NAMALWA (cell line): Measurements from ENCODE around the gene IGSF1.
A peak's percentile ranks its signal among the peaks of the same experiment; 100 is the strongest.
"Not testable (repeated sequence)": the region's sequence is repeated elsewhere in the genome, so short reads cannot be mapped to it uniquely, and the experiment has no call there.

Experiments used
- DNase-seq: peaks from one replicate; pipeline ENCODE4 v3.0.0-alpha.2; 2015; ENCODE audit warnings: low spot score

The IGSF1 gene

DNA sequence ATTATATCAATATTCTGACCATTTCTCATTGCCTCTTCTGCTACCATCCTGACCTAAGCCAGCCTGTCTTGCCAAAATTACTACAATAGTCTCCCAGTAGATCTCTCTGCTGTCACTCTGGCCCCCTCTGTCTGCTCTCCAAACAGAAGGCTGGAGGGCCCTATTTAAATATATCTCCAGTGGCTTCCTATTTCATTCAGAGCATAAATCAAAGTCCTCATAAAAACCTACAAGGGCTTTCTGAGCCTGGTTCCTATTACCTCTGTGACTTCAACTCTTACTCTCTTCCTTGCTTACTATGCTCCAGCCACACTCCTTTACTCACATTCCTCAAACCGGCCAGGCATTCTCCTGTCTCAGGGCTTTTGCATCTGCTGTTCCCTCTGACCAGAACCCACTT is 19.0 kb downstream of the IGSF1 start:
- DNase-seq, result no peak

DNA sequence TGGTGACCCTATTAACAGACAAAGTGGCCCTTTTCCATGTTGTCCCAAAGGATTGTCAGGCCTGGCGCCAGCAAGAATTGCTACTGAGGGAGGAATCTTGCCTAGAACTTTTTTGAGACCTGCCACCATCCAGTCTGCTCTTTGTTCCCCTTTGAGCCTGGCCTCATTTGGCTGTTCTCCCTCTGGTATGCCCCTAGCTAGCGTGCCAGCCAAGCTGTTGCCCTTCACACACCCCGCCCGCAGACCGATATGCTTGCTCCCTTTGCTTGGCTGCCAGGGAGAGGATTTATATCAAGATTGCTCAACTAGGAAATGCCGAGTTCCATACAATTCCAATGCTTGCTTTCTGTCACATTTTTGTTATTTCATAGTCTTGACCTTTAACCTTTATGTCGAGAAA is 24.4 kb downstream of the IGSF1 start:
- DNase-seq, result no peak

DNA sequence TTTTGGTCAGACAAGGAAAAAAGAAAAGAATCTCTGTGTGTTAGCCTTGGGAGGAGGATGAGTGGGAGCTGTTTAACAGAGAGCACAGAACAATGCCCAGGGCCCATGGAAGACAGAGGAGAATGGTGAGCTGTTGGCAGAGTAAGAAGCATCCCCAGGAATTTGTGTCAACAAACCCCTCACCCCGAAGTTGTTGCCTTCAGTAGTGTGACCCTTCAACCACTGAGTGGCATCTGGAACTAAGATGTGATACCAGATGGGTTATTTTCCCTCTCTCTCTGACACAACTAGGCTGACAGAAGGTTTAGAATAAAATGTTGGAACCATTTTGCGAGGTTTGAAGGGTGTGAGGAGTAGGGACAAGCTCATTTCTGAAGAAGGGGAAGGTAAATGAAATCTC is 25.1 kb downstream of the IGSF1 start:
- no peak for DNase-seq

DNA sequence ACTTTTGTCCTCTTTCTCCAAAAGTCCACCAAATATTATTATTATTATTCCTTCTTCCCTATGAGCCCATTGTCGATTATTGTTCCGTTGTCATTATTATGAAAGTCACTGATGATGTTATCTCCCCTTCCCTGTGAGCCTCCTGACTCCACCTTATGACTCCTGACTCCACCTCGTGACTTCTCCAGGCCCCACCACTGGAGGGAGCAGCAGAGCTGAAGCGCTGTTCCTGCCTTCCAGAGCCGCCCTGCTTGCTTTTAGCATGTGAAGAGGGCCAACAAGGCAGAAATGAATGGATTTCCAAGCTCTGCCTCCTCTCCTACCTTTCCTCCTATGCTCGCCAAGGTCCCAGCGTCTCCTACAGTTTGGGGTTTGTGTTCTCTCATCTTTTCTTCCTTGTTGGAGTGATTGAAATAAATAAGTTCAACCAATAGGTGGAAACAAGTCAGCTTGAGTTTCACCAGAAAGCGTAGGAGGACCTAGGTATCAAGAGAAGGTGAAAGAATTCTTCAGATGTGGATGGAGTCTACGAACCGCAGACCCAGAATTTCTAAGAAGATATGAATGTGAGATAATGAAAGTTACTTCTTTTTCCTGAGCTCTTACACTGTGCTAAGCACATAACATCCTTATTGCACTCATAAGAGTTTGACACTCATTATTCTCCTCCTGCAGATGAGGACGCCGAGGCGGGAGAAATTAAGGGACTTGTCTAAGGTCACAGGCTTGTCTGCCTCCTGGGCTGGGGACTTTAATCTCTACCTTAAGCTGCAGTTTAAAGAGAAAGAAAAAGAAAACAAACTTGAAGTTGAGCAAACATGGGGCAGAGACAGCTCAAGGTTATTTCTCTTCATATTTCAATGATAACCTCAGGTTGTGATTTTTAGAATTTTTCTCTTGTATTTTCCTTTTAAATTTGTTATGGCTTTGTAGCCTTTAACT is 26.1 kb downstream of the IGSF1 start:
- peak; percentile 35 for DNase-seq

DNA sequence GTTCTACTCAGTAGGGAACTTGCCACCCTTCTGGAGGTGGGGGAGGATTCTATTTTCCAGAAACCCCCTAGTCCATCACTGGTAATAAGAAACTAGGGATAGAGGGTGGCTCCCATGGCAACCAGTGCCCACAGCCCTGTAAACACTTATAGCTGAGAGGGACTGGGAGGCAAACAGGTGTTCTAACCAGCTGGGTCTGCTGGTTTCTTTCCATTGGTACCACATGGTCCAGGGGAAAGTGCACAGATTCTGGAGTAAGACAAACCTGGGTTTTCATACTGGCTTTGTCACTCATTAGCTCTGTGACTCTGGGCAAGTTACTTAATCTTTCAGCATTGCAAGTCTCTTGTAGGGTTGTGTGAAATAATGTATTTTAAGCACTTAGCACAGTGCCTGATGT is 26.9 kb downstream of the IGSF1 start:
- DNase-seq, result no peak

DNA sequence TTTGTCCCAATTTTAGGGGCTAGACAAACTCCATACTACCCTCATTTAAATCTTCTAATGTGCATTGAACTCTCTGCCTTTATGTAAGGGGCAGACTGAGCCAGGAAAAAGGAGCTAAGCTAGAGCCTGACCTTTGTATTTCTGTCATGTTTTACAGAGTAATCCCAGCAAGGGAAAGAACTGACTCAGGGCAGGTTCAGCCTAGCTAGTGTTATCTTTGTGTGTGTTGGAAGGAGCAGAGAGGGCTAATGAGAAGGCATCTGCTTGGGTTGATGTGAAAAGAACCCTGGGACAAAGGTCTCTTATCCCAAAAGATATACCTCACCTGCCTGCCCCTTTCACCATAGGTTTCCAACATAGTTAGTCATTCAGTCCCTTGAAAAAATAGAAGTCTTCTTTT is 31.7 kb downstream of the IGSF1 start:
- no peak for DNase-seq

DNA sequence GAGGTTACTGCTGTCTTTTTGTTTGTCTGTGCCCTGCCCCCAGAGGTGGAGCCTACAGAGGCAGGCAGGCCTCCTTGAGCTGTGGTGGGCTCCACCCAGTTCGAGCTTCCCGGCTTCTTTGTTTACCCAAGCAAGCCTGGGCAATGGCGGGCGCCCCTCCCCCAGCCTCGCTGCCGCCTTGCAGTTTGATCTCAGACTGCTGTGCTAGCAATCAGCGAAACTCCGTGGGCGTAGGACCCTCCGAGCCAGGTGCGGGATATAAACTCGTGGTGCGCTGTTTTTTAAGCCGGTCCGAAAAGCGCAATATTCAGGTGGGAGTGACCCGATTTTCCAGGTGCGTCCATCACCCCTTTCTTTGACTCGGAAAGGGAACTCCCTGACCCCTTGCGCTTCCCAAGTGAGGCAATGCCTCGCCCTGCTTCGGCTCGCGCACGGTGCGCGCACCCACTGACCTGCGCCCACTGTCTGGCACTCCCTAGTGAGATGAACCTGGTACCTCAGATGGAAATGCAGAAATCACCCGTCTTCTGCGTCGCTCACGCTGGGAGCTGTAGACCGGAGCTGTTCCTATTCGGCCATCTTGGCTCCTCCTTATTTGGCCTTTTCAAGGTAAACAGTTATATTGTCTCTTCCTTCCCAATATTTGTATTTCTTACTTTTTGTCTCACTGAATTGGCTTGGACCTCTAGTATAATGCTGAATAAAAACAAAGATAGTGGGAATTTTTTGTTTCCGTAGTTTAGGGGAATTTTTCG is 37.9 kb downstream of the IGSF1 start:
- not testable (repeated sequence) for DNase-seq

DNA sequence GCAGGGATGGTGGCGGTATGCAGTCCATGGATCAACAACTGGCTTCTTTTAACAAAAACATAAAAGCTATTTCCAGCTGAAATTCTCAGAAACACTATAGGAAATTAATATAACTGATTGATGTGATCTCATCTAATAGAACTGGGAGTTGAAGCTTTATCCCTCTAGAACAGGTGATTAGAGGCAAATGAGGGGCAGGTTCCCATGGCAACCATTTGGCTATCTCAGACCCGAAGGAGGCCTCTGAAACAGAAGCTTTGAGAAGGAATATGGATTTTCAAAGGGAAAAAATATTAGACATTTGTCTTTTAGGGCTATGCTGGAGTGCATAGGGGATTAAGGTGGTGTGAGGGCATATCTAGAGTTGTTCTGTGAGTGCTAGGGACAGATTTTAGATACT is 50.0 kb downstream of the IGSF1 start:
- no peak for DNase-seq

DNA sequence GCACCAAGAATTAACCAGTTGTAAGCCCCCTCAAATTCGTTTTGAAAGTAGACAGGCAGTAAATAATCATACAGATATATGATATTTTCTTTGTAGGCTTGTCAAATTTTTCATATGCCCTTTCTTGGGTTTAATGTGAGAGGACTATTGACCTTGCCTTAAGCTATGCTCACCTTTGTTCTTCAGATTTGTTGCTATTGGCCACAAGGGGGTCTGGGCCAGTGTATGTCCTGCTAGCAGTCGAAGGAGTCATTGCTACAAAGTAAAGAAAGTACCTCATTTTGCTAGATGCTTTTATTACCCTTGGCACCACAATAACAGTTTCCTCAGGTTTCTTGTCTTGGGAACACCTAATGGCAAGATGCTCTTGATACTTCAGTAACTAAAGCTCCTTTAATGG is 51.7 kb downstream of the IGSF1 start:
- DNase-seq, result no peak

DNA sequence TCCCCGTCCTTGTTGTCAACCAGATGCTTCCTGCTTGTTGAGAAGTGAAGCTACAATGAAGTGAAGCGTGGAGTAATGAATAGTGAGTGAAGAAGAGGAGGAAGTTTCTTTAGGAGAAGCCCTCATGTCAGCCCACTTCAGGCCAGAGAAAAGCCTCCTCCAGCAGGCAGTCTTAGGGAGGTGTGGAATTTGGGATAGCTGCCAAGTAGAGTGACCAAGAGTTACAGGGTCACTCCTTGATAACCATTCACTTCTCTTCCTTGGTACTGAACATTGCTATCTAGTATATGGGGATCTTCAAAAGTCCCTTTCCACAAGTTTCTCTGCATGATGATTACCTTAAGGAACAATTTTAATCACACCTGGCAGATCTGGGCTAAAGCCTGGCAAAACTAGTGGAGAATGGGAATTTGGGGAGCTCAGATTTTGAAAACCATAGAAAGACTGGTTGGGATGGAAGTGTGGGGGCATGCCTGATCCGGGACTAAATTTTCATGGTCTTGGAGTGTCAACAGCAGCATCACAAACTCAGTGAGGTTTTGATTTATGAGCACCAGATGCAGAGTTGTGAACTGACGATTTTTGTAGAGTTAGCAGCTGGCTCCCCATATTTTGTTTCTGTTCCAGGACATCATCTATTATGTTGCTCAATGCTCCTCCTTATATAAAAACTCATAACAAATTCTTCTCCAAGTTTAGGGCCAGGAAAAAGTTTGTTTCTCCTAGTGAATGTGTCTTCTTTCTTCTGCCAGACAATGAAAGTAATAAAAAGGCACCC is 53.1 kb downstream of the IGSF1 start:
- DNase-seq, result no peak

DNA sequence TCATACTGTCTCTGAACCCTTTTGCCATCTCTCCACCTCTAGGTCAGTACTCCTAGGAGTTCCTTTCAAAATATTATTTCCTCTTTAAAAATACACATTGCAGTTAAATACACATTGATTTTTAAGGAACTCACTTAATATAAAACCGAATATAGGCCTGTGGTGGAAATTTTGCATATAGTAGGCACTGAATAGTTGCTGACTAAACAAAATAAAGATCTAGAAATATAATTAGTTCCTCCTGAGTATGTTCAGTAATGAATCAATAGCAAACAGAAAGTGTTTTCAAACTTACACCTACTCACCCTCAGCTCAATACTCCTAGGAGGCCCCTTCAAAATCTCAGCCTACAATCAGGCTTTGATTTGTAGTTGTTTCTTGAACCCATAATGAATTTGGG is 61.5 kb downstream of the IGSF1 start:
- DNase-seq, result no peak

DNA sequence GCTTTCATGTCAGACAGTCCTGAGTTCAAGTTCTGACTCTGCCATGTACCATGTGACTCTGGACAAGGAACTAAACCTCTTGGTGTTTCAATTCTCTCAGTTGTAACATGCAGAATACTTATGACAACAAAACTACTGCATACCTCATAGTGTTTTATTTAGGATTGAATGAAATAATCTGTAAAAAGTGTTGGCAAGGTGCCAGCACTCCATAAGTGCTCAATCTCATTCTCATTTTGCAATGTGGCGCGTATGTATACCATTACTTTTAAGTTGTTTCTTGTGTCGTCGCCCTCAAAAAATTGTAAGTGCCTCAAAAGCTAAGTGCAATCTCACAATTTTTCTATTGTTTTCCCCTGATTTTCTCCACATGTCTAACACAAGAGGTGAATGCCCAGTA is 62.5 kb downstream of the IGSF1 start:
- no peak for DNase-seq

DNA sequence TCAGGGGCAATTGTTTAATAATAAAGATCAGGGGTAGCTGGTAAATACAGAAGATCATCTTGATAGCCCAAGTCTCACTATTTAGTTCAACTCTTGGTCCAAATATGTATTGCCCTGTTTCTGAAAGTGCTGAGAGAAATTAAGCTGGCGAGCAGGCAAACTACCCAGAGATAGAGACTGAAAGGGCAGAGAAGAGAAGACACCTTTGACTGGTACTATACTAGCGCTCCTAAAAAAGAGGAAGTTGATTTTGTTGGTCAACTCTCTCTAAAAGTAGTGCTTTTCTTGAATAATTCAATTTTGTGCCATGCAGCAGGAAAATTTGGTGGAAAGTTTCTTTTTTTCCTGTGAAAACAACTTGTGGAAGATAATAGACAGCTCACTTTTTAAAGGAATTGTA is 64.0 kb downstream of the IGSF1 start:
- no peak for DNase-seq
